DMS 273 (cell line): ENCODE results near the gene TIMP1.

Experiments used
- DNase-seq: peaks from one replicate; lab custom pipeline; 2025; ENCODE audit not compliant: unreplicated experiment; lab: John Stamatoyannopoulos, UW

TIMP1 gene

GRCh38 chrX:47633689-47634590 is 51.7 kb downstream of the TIMP1 start:
- DNase-seq, result no peak

DNA sequence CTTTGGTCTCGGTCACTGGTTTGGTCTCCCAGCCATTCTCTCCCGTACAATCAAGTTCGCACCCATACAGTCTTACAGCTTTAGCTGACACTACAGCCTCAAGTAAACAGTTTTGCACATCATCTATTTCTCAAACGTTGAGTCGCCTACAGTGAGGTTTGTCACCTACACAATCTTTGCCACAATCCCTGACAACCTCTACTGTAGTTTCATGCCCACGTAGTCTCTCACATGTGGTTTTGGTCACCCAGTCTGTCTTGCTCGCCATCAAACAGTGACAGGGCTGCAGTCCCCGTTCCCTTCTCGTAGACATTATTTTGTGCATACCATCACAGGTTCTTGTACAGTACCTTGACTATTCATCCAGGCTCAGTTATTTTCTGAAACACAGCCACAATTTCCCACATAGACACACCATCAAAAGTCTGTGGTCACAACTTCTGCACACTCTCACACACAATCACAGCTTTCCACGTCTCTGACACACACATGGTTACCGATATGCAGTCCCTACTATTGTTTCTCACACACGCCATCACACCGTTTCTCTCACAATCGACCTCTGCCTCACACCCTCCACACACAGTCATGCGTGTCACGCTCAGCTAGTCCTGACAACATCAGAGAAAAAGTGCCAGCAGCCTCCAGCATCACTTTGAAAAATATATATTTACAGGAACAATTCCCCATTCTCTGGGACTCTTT is 52.8 kb downstream of the TIMP1 start:
- no peak for DNase-seq
